Kidney glomerular epithelial cell (primary cell): ENCODE results near the gene RIBC2.

ENCODE experiments used
- DNase-seq: peaks from one replicate; lab custom pipeline; 2025; lab: John Stamatoyannopoulos, UW

The RIBC2 gene

DNA sequence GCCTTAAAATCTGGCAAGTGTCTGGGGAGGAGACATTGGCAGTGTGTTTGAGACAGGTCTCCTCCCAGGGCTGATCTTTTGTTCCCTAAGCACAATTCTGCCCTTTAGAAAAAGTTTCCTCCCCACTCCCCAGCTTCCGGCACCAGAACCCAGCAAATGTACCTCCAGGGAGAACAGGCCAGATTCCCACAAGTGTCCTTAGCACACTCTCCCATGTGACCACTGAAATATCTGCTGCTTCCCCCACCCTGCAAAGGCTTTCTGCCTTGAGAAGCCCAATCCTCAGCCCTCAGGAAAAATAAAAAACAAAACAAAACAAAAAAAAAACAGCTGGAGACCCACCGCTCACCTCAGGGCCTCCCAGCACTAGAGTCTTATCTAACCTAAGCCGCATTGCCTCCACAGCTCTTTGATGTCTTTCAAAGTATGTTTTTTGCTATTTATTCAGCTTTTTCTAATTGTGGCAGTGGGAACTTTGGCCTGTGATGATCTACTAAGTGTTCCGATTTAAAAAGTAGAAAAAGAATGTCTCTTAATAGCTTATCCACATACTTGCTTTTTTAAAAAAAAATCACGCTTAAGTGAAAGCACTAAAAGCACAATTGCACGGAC is 60.2 kb downstream of the RIBC2 start:
- DNase-seq: no peak

DNA sequence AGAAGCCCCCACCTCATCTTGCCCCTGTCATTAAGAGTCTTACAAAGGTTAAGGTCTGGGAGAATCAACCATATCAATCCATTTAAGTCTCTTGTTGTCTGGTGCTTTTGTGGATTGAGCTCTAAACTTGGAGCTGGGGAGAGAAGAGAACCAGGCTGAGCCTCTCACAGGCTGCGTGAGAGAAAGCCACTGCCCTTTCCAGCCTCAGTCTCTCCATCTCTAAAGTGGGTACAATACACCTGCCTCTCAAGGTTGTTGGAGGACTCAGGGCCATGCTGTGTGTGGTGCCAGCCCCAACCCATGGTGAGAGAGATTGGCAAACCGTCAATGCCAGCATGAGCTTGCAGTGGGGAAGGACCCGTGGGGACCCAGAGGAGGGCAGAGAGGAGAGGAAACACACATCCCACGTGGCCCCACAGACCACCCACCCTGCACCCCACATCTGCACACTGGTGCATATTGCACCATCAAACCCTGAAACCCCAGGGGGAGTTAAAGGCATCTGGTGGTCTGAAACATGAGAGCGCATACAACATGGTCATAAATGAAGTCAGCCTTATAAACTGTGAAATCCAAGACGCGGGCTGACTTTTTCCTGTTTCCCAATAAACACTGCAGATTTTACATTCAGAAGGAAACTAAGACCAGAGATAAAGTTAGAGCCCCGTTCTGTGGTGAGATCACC is 61.7 kb downstream of the RIBC2 start:
- DNase-seq: no peak

DNA sequence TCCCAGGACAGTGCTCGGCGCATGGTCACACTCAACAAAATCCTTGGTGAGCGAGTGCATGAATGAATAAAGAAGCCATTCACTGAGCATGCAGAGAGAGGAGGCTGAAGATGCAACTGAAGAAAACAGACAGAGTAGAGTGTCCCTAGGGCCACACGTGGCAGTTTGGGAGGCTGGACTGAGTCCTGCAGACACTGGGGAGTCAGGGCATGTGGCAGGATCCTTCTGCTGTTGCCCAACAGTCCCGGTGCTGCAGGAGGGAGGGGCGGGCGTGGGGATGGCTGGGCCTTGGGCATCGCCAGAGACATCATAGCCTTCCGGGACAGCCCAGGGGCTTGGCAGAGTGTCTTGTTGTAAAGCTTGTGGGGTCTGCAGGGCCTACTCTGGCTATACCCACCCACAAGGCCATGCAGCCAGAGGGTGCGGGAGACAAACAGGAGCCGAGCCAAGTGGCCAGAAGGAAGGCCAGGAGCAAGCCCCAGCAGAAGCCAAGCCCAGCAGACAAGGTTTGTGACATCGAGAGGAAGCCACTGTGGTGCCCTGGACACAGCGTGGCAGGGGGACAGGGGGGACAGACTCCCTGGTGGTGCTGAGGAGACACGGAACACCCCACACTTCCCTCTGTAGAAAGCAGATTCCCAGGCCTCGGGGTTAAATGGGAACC is 62.5 kb downstream of the RIBC2 start:
- DNase-seq: no peak

DNA sequence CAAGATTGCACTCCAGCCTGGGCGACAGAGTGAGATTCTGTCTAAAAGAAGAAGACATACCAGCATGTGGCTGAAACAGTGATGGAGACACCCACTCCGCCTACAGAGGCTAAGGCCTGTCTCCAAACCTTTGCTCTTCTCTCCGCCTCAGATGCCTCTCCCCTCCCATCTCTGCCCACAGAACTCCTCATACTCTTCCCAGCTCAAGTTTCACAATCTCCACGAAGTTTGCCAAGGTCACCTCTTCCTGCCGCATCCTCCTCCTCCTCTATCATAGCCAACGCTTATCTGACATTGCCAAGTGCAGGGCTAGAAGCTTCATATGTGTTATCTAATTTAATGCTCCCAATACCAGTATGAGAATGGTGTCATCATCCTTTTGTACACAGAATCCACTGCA is 63.3 kb downstream of the RIBC2 start:
- no peak for DNase-seq

DNA sequence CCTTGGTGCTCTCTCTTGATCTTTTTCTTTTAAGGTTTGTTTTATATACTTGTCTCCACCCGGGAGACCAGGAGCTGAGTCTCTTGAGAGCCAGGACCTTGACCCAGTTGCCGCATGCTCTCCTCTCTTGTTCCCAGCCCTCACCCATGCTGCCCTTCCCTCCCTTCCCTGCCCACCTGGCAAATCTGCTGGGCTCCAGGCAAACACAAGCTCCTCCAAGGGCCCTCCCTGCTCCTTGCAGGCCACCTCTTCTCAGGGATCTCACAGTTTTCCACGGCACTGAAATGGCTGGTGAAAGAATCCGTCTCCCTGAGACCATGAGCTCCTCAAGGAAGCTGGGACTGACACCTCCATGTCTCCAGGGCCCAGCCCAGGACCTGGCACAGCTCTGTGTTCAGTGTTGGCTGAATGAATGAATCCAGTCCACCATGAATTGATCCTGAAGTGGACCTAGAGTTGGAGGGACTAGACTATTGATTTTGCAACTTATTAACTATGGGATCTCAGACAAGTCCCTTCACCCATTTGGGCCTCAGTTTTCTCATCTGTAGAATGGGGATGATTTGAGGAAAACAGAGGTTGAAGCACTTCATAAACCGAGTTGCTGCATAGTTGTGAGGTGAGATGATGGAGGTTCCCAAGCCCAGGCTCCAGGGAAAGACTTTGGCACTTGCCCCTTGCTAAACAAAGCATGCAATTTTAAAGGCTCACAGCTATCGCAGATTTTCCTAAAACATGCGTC is 64.0 kb downstream of the RIBC2 start:
- no peak for DNase-seq

DNA sequence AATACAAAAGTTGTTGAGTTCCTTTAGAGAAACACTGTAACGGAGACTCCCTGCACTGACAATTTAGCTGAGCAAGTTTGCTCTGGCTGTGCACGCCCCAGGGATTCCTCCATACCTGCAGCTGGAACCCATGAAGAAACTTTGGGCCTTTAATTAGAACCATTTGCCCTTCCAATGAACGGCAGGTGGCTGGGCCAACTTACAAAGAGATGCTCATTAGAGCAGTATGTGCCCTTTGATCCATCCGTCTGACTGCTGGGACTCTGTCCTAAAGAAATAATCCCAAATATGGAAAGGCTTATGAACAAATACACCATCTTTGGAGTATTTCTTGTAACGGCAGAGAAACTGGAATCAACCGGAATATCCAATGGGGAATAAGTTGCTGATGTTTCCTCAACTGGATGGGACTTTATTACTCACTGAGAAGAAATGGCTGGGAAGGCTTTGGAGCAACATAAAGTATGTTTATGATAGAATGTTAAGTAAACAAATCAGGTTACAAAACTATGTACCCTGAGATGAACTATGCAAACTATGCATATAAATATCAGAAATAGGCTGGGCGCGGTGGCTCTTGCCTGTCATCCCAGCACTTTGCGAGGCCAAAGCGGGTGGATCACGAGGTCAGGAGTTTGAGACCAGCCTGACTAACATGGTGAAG is 64.7 kb downstream of the RIBC2 start:
- no peak for DNase-seq

DNA sequence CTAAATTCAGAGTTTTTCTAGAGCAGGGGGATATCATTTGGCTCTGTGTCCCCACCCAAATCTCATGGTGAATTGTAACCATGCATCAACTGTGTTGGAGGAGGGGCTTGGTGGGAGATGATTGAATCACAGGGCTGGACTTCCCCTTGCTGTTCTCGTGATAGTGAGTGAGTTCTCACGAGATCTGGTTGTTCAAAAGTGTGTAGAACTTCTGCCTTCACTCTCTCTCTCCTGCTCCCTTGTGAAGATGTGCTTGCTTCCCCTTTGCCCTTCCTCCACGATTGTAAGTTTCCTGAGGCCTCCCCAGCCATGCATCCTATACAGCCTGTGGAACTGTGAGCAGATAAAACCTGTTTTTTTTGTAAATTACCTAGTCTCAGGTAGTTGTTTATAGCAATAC is 67.2 kb downstream of the RIBC2 start:
- no peak for DNase-seq

DNA sequence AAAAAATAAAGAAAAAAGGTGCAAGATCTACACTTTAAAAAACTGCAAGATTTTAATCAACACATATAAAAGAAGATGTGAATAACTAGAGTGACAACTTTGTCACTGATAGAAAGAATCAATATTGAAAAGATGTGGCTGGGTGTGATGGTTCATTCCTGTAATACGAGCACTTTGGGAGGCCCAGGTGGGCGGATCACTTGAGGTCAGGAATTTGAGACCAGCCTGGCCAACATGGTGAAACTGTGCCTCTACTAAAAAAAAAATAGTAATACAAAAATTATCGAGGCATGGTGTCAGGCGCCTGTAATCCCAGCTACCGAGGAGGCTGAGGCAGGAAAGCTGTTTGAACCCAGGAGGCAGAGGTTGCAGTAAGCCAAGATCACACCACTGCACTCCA is 68.2 kb downstream of the RIBC2 start:
- no peak for DNase-seq
